Astrocyte (in vitro differentiated cells and primary cell): ENCODE data around the gene AP2M1.

Source experiments
- EZH2 ChIP-seq: IDR thresholded peaks from 2 replicates; pipeline ENCODE4 v1.6.1; 2012; ENCODE audit warnings: mild to moderate bottlenecking, low read length, inconsistent platforms; ENCODE audit not compliant: insufficient read depth
- TF ChIP-seq, protein P1 (sequence below): IDR thresholded peaks from 2 replicates; pipeline ENCODE4 v1.5.1; 2011; ENCODE audit warnings: low read depth, mild to moderate bottlenecking, inconsistent platforms, low read length, moderate library complexity; ENCODE audit not compliant: insufficient read depth

DNA sequence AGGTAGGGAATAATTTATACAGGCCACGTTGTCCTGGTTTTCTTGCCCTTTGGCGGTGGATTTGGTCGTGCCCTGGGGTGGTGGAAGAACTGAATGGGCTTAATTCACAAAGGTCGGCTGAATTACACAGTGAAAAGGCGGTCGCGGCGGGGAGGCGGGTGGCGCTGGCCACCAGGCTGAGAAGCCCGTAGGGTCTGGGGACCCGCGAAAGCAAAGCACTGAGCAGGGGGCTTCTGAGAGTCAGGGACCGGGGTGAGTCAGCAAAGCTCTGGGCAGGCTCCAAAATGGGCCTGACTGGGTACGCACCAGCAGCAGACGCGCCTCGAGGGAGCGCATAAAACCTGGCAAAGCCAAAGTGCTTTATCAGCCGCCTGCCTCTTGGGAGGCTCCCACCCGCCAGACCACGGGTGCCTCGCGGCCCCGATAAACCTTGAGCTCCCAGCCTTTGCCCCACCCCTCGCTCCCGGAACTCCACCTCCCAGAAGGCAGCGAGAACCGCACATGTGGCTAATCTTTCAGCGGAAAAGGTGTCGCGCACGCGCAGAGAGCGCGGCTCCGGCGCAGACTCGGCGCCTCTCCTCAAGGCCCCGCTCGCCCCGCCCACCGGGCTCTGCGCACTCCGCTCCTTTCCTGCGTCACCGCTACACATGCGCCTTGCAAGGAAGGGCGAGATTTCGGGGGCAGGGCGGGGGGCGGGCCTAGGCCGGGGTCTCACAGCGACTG, 11.0 kb downstream of the AP2M1 start:
- TF ChIP-seq, protein P1, sequence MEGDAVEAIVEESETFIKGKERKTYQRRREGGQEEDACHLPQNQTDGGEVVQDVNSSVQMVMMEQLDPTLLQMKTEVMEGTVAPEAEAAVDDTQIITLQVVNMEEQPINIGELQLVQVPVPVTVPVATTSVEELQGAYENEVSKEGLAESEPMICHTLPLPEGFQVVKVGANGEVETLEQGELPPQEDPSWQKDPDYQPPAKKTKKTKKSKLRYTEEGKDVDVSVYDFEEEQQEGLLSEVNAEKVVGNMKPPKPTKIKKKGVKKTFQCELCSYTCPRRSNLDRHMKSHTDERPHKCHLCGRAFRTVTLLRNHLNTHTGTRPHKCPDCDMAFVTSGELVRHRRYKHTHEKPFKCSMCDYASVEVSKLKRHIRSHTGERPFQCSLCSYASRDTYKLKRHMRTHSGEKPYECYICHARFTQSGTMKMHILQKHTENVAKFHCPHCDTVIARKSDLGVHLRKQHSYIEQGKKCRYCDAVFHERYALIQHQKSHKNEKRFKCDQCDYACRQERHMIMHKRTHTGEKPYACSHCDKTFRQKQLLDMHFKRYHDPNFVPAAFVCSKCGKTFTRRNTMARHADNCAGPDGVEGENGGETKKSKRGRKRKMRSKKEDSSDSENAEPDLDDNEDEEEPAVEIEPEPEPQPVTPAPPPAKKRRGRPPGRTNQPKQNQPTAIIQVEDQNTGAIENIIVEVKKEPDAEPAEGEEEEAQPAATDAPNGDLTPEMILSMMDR: no peak
- no peak for TF ChIP-seq EZH2
